ENCODE measurements around the gene TAP2.

Gene TAP2

DNA sequence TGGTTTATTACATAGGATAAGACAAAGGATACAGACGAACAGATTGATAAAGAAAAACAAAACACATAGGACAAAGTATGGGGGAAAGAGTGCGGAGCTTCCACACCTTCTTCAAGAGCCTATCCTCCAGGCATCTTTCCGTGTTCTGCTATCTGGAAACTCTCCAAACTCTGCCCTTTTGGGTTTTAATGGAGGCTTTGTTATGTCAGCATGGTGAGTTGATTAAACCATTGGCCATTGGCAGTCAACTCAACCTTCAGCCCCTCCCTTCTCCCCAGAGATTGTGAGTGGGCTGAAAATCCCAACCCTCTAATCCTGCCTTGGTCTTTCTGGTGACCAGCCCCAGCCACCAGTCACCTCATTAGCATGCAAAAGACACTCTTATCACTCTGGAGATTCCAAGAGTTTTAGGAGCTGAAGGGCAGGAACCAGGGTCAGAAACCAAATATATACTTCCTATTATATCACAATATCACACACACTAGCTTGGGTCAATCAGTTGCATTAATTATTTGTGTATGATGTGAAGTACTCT is 45.6 kb downstream of the TAP2 start:
- no peak for DNase-seq (ENCODE audit: low read depth in 2 of 2, low spot score in 1 of 2)

GRCh38 chr6:32790306-32790705 is 48.2 kb downstream of the TAP2 start:
- no peak for DNase-seq (ENCODE audit: low read depth in 2 of 2, low spot score in 1 of 2)
